ENCODE results near the gene MAU2. TPM values are rescaled to one million over a fixed set of nuclear protein-coding genes. Genes with fewer than 3 reads are reported as not detected.

Gene MAU2
- polyA plus RNA-seq, 1 experiment = 14.7 TPM

- ChIA-PET CTCF (interaction anchor here (1.7 kb wide), 1 partner anchor 14 kb away, joined by 10 read pairs; no protein-coding TSS in a partner anchor), POLR2A (no interaction called here)
- Histone ChIP-seq H3K4me3 (ENCODE audit: low read depth, low read length) (no peak overlapping the region), H3K9me3 (ENCODE audit: control insufficient read depth, insufficient read depth, low read length) (no peaks in the 10 kb centered on the region), H3K27me3 (ENCODE audit: control insufficient read depth, insufficient read depth, low read length) (no peaks in the 10 kb centered on the region), H3K27ac (ENCODE audit: low read depth, low read length) (no peak overlapping the region)
- no peak for DNase-seq (ENCODE audit: low read depth, low spot score)
- no peak for TF ChIP-seq CTCF (IDR thresholded peaks at IDR 0.05; ENCODE audit: low read depth, low read length)
Measured at GRCh38 chr19:19329126-19329525, 8.5 kb downstream of the MAU2 start.

- TF ChIP-seq CTCF (IDR thresholded peaks at IDR 0.05; ENCODE audit: low read depth, low read length) = no peak
- H3K27ac ChIP-seq (ENCODE audit: low read depth, low read length) = no peak overlapping the region
- H3K4me3 ChIP-seq (ENCODE audit: low read depth, low read length) = no peak overlapping the region
- ChIA-PET CTCF (interaction anchor here (1.2 to 1.4 kb wide), 2 partner anchors 8 to 9 kb away, joined by 3 to 4 read pairs; no protein-coding TSS in a partner anchor), POLR2A (interaction anchor here (0.6 to 1.0 kb wide), 2 partner anchors 8 to 16 kb away, joined by 3 to 7 read pairs; no protein-coding TSS in a partner anchor)
- no peaks in the 10 kb centered on the region for H3K27me3 ChIP-seq (ENCODE audit: control insufficient read depth, insufficient read depth, low read length)
- DNase-seq (ENCODE audit: low read depth, low spot score) = no peak
- H3K9me3 ChIP-seq (ENCODE audit: control insufficient read depth, insufficient read depth, low read length) = no peaks in the 10 kb centered on the region; the same call in 1 of the 2 replicates
Measured at GRCh38 chr19:19334063-19334988, 13.7 kb downstream of the MAU2 start.

GRCh38 chr19:19334989-19335344, 14.3 kb downstream of the MAU2 start:
- ChIA-PET POLR2A (interaction anchor here (0.6 kb wide), 1 partner anchor 15 kb away, joined by 7 read pairs; no protein-coding TSS in a partner anchor), CTCF (no interaction called here)
- H3K27ac ChIP-seq (ENCODE audit: low read depth, low read length) = no peak overlapping the region
- TF ChIP-seq CTCF (IDR thresholded peaks at IDR 0.05; ENCODE audit: low read depth, low read length) = no peak
- DNase-seq (ENCODE audit: low read depth, low spot score) = no peak
- no peak overlapping the region for H3K4me3 ChIP-seq (ENCODE audit: low read depth, low read length)
- H3K27me3 ChIP-seq (ENCODE audit: control insufficient read depth, insufficient read depth, low read length) = no peaks in the 10 kb centered on the region
- no peaks in the 10 kb centered on the region; the same call in 1 of the 2 replicates for H3K9me3 ChIP-seq (ENCODE audit: control insufficient read depth, insufficient read depth, low read length)

- no peaks in the 10 kb centered on the region for H3K27me3 ChIP-seq (ENCODE audit: control insufficient read depth, insufficient read depth, low read length)
- no peak overlapping the region for H3K4me3 ChIP-seq (ENCODE audit: low read depth, low read length)
- TF ChIP-seq CTCF (IDR thresholded peaks at IDR 0.05; ENCODE audit: low read depth, low read length) = no peak
- no peaks in the 10 kb centered on the region; the same call in 1 of the 2 replicates for H3K9me3 ChIP-seq (ENCODE audit: control insufficient read depth, insufficient read depth, low read length)
- H3K27ac ChIP-seq (ENCODE audit: low read depth, low read length) = no peak overlapping the region
- CTCF ChIA-PET = no interaction called here
- DNase-seq (ENCODE audit: low read depth, low spot score) = no peak
- POLR2A ChIA-PET = no interaction called here
Measured at GRCh38 chr19:19335408-19336158, 15.0 kb downstream of the MAU2 start.

All from AG04450 (cell line).